HepG2 (cell line): Measurements from ENCODE around the gene POP7. TPM values are rescaled to one million over a fixed set of nuclear protein-coding genes. Genes with fewer than 3 reads are reported as not detected.

Source experiments
- BCL6 ChIP-seq: IDR thresholded peaks from 2 replicates; pipeline ENCODE4 v1.6.1; 2016; ENCODE audit warnings: missing genetic modification reagents, missing compliant biosample characterization
- CERS6 ChIP-seq: sonication (generic); formaldehyde crosslinking; IDR thresholded peaks from 2 replicates; pipeline ENCODE4 v1.5.0; 2020; ENCODE audit warnings: missing genetic modification reagents
- CHD4 ChIP-seq: fragments of 200-600 bp; sonication (generic); IDR thresholded peaks from 2 replicates; pipeline ENCODE4 v1.7.0; 2017; ENCODE audit warnings: mild to moderate bottlenecking, low read length, borderline replicate concordance
- HMGXB4 ChIP-seq, 2 experiments: sonication (generic) in 1 of 2; formaldehyde crosslinking in 1 of 2; IDR thresholded peaks; 2 replicates each; pipeline versions ENCODE4 v1.4.0 to v1.6.1; 2018 to 2020; ENCODE audit warnings: missing genetic modification reagents in 2 of 2, borderline replicate concordance in 1 of 2, low read depth in 1 of 2, mild to moderate bottlenecking in 1 of 2, missing biosample characterization in 1 of 2
- LCORL ChIP-seq, 2 experiments: fragments of 450-650 bp in 1 of 2; sonication (generic) in 1 of 2; formaldehyde crosslinking in 1 of 2; IDR thresholded peaks; 2 replicates each; pipeline versions ENCODE4 v1.5.0 to v1.6.1; 2017 to 2020; ENCODE audit warnings: antibody characterized with exemption in 1 of 2, missing genetic modification reagents in 1 of 2
- MZF1 ChIP-seq: sonication (generic); formaldehyde crosslinking; IDR thresholded peaks from 2 replicates; pipeline ENCODE4 v1.8.1; 2023; ENCODE audit warnings: mild to moderate bottlenecking, missing genetic modification reagents, borderline replicate concordance
- PCBP2 ChIP-seq: fragments of 200-400 bp; formaldehyde crosslinking; optimal IDR thresholded peaks from 2 replicates; pipeline ENCODE3; 2018; ENCODE audit warnings: low read length, low read depth; ENCODE audit not compliant: poor library complexity, severe bottlenecking
- PRDM10 ChIP-seq: sonication (generic); formaldehyde crosslinking; IDR thresholded peaks from 2 replicates; pipeline ENCODE4 v1.4.0; 2020; ENCODE audit warnings: low read depth, missing genetic modification reagents
- TCF7L2 ChIP-seq: IDR thresholded peaks from 2 replicates; pipeline ENCODE4 v1.6.1; 2011; ENCODE audit warnings: mild to moderate bottlenecking, low read depth, low read length, moderate library complexity
- ZBTB1 ChIP-seq: sonication (generic); formaldehyde crosslinking; IDR thresholded peaks from 2 replicates; pipeline ENCODE4 v1.4.0; 2020; ENCODE audit warnings: missing genetic modification reagents, borderline replicate concordance
- ZBTB3 ChIP-seq: sonication (generic); formaldehyde crosslinking; IDR thresholded peaks from 2 replicates; pipeline ENCODE4 v1.4.0; 2020; ENCODE audit warnings: low read depth, mild to moderate bottlenecking, moderate library complexity, missing genetic modification reagents, borderline replicate concordance
- ZBTB44 ChIP-seq: sonication (generic); formaldehyde crosslinking; IDR thresholded peaks from 2 replicates; pipeline ENCODE4 v1.4.0; 2020; ENCODE audit warnings: missing genetic modification reagents
- ZFY ChIP-seq: sonication (generic); formaldehyde crosslinking; IDR thresholded peaks from 2 replicates; pipeline ENCODE4 v1.4.0; 2020; ENCODE audit warnings: missing genetic modification reagents
- ZNF230 ChIP-seq: sonication (generic); formaldehyde crosslinking; IDR thresholded peaks from 2 replicates; pipeline ENCODE4 v1.4.0; 2020; ENCODE audit warnings: mild to moderate bottlenecking, missing genetic modification reagents
- ZNF264 ChIP-seq: sonication (generic); formaldehyde crosslinking; IDR thresholded peaks from 2 replicates; pipeline ENCODE4 v1.4.0; 2020; ENCODE audit warnings: missing genetic modification reagents
- ZNF30 ChIP-seq: sonication (generic); formaldehyde crosslinking; IDR thresholded peaks from 2 replicates; pipeline ENCODE4 v1.5.0; 2020; ENCODE audit warnings: mild to moderate bottlenecking, missing genetic modification reagents
- ZNF333 ChIP-seq: sonication (generic); formaldehyde crosslinking; IDR thresholded peaks from 2 replicates; pipeline ENCODE4 v1.4.0; 2020; ENCODE audit warnings: mild to moderate bottlenecking, missing genetic modification reagents, borderline replicate concordance
- ZNF460 ChIP-seq: sonication (generic); formaldehyde crosslinking; IDR thresholded peaks from 2 replicates; pipeline ENCODE4 v1.5.1; 2020; ENCODE audit warnings: missing genetic modification reagents, mild to moderate bottlenecking, borderline replicate concordance
- ZNF550 ChIP-seq: sonication (generic); formaldehyde crosslinking; IDR thresholded peaks from 2 replicates; pipeline ENCODE4 v1.4.0; 2020; ENCODE audit warnings: mild to moderate bottlenecking, missing genetic modification reagents, borderline replicate concordance
- polyA plus RNA-seq, 8 experiments: library from polyadenylated mRNA; depleted of rRNA in 3 of 8; stranded (reverse) in 7 of 8; unstranded in 1 of 8; fragments of >200 nt; fragmentation: Illumina TruSeq in 4 of 8; extraction: Trizol in 4 of 8; gene quantifications; 2 replicates each; pipeline versions ENCODE4 v1.2.1 to v1.2.3, GENCODE V29; 2011 to 2016; ENCODE audit warnings: low read depth in 4 of 8, missing spikeins in 1 of 8, mixed read lengths in 1 of 8; ENCODE audit not compliant: insufficient read depth in 1 of 8
- total RNA-seq, 5 experiments: library from RNA; depleted of rRNA; stranded (reverse); fragments of >200 nt; fragmentation: Illumina TruSeq; extraction: Trizol; gene quantifications; 2 replicates each; pipeline ENCODE4 v1.2.3, GENCODE V29; 2016; ENCODE audit warnings: low read depth in 1 of 5

The POP7 gene
- total and polyA plus RNA-seq, 2 of the 13 experiments (the other 11 are each of a cell fraction or from before 2014, with no cell fraction given) = 63.9 to 91.1 TPM

- TF ChIP-seq BCL6 (CRISPR knock-in tag) (no peak; the same call in 1 of the 2 replicates), ZNF550 (no peak), CHD4 (no peak), LCORL (IDR thresholded peaks at IDR 0.05) (peak; percentile 34; the same call in 1 of the 2 replicates), LCORL (CRISPR knock-in tag; IDR thresholded peaks at IDR 0.05) (no peak; the same call in 1 of the 2 replicates), ZFY (peak; percentile 72), ZNF460 (CRISPR knock-in tag) (no peak), PCBP2 (no peak), PRDM10 (CRISPR knock-in tag) (peak; percentile 99), ZNF30 (no peak), HMGXB4 (CRISPR knock-in tag; IDR thresholded peaks at IDR 0.05; ENCODE audit: borderline replicate concordance in 1 of 2, low read depth in 1 of 2) (peak; percentile 74 to 81; a peak in 3 of 4 replicates), ZNF230 (CRISPR knock-in tag) (peak; percentile 24; the same call in 1 of the 2 replicates), MZF1 (CRISPR knock-in tag) (no peak), TCF7L2 (no peak), ZBTB3 (CRISPR knock-in tag) (no peak), ZBTB1 (no peak), CERS6 (CRISPR knock-in tag) (no peak), ZBTB44 (CRISPR knock-in tag) (no peak), ZNF333 (CRISPR knock-in tag) (0 out of 2 replicates have a peak, but pooled peaks have one; percentile 46), ZNF264 (CRISPR knock-in tag) (peak; percentile 92)
These were observed 32.5 kb upstream of the POP7 start, which contains the start of gene GNB2 (continued) for GRCh38 chr7:100673302-100673941.
